Chondrocyte (in vitro differentiated cells): Measurements from ENCODE around the gene BNIPL. TPM values are rescaled to one million over a fixed set of nuclear protein-coding genes. Genes with fewer than 3 reads are reported as not detected.

Source experiments
- DNase-seq: peaks from one replicate; pipeline ENCODE4 v3.0.0; 2021; ENCODE audit warnings: mixed read lengths, low spot score
- H3K27ac Mint-ChIP-seq: one replicate; pipeline ENCODE4 v1.8.0; 2021; ENCODE audit warnings: mild to moderate bottlenecking, moderate library complexity, mixed read lengths; ENCODE audit not compliant: unreplicated experiment
- H3K27me3 Mint-ChIP-seq: 2 replicates; pipeline ENCODE4 v1.8.0; 2021; ENCODE audit warnings: low read depth, mixed read lengths
- H3K36me3 Mint-ChIP-seq: 2 replicates; pipeline ENCODE4 v1.8.0; 2021; ENCODE audit warnings: low read depth, mixed read lengths
- H3K4me1 Mint-ChIP-seq: 2 replicates; pipeline ENCODE4 v1.8.0; 2021; ENCODE audit warnings: low read depth, mild to moderate bottlenecking, mixed read lengths
- H3K4me3 Mint-ChIP-seq: one replicate; pipeline ENCODE4 v1.8.0; 2021; ENCODE audit warnings: mild to moderate bottlenecking, moderate library complexity, mixed read lengths; ENCODE audit not compliant: unreplicated experiment
- H3K9me3 Mint-ChIP-seq: 2 replicates; pipeline ENCODE4 v1.8.0; 2021; ENCODE audit warnings: low read depth, mixed read lengths
- CTCF ChIP-seq: fragments of 200-600 bp; sonication (generic); IDR thresholded peaks from 2 replicates; pipeline ENCODE4 v1.5.0; 2021; ENCODE audit warnings: antibody characterized with exemption, mild to moderate bottlenecking, moderate library complexity
- total RNA-seq: library from RNA; stranded (reverse); gene quantifications from 3 replicates; pipeline ENCODE4 v1.2.1, GENCODE V29; 2021

BNIPL gene
- total RNA-seq, 1 donor from 2014 or later: 0.62 TPM

GRCh38 chr1:151000408-151000807 lies 36.0 kb upstream of the BNIPL start:
- Mint-ChIP-seq H3K27me3 (no peaks in the 10 kb centered on the region), H3K27ac (no peak overlapping the region), H3K9me3 (no peaks in the 10 kb centered on the region), H3K4me3 (no peak overlapping the region), H3K4me1 (peaks cover 24% of the 10 kb centered on the region), H3K36me3 (peaks cover 15% of the 10 kb centered on the region)
- TF ChIP-seq CTCF: no peak
- no peak for DNase-seq

- Mint-ChIP-seq H3K9me3 (no peaks in the 10 kb centered on the region), H3K36me3 (peaks cover 15% of the 10 kb centered on the region), H3K27ac (no peak overlapping the region), H3K27me3 (no peaks in the 10 kb centered on the region), H3K4me1 (peaks cover 31% of the 10 kb centered on the region), H3K4me3 (no peak overlapping the region)
- TF ChIP-seq CTCF: no peak
- no peak for DNase-seq
Measured at GRCh38 chr1:151001602-151002001, 34.8 kb upstream of the BNIPL start.

GRCh38 chr1:151002051-151002450 lies 34.3 kb upstream of the BNIPL start:
- TF ChIP-seq CTCF: no peak
- DNase-seq: no peak
- H3K27ac Mint-ChIP-seq: no peak overlapping the region
- H3K4me1 Mint-ChIP-seq: peaks cover 35% of the 10 kb centered on the region
- H3K4me3 Mint-ChIP-seq: no peak overlapping the region
- no peaks in the 10 kb centered on the region for H3K27me3 Mint-ChIP-seq
- H3K9me3 Mint-ChIP-seq: no peaks in the 10 kb centered on the region
- peaks cover 12% of the 10 kb centered on the region for H3K36me3 Mint-ChIP-seq

GRCh38 chr1:151002611-151003010 lies 33.8 kb upstream of the BNIPL start:
- no peak for TF ChIP-seq CTCF

GRCh38 chr1:151003180-151003579 lies 33.2 kb upstream of the BNIPL start:
- H3K27me3 Mint-ChIP-seq: no peaks in the 10 kb centered on the region
- H3K4me1 Mint-ChIP-seq: peaks cover 46% of the 10 kb centered on the region
- no peaks in the 10 kb centered on the region for H3K9me3 Mint-ChIP-seq
- H3K36me3 Mint-ChIP-seq: peaks cover 10% of the 10 kb centered on the region
- H3K27ac Mint-ChIP-seq: no peak overlapping the region
- DNase-seq: no peak
- H3K4me3 Mint-ChIP-seq: no peak overlapping the region
- no peak for TF ChIP-seq CTCF

More at GRCh38 chr1:151002611-151003010, 33.8 kb upstream of the BNIPL start:
- no peak for DNase-seq
- no peaks in the 10 kb centered on the region for H3K27me3 Mint-ChIP-seq
- no peak overlapping the region for H3K4me3 Mint-ChIP-seq
- H3K9me3 Mint-ChIP-seq: no peaks in the 10 kb centered on the region
- H3K36me3 Mint-ChIP-seq: peaks cover 10% of the 10 kb centered on the region
- H3K4me1 Mint-ChIP-seq: peaks cover 41% of the 10 kb centered on the region
- H3K27ac Mint-ChIP-seq: no peak overlapping the region
